Activated T-cell treated with anti-CD3 and anti-CD28 coated beads for 4 hours (primary cell): ENCODE data around the gene EFCAB6.

Experiments used
- DNase-seq: peaks from one replicate; pipeline ENCODE4 v3.0.0-alpha.2; 2020

The EFCAB6 gene

GRCh38 chr22:43515411-43515810, 296.7 kb downstream of the EFCAB6 start:
- DNase-seq = no peak

DNA sequence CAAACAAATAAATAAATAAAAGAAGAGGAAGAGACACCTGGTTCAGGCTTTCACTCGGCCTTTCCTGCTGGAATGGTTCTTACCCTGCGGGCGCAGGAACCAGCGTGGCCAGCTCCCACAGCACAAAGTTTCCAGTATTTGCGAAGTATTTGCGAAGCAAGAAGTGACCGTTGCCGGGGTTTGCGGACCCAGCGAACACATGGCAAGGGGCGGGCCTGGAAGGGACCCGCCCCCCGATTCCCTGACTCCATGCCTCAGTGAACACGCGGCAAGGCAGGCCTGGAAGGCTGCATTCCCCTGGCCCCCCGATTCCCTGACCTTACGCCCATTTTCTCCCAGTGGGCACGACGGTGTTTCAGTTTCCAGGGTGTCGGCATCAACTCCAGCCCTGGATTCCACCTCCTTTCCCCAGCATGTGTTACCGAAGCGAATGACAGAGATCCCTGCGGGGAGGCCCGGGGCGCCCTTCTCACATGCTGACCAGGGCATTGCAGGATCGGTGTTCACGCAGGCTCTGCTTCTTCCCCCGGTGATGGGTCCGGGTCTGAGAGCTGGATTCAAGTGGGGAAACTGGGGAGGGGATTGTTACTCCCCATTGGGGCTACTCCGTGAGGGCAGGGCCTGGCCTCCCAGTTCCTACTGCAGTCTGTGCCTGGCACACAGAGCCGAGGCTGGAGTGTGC, 297.5 kb downstream of the EFCAB6 start:
- no peak for DNase-seq

DNA sequence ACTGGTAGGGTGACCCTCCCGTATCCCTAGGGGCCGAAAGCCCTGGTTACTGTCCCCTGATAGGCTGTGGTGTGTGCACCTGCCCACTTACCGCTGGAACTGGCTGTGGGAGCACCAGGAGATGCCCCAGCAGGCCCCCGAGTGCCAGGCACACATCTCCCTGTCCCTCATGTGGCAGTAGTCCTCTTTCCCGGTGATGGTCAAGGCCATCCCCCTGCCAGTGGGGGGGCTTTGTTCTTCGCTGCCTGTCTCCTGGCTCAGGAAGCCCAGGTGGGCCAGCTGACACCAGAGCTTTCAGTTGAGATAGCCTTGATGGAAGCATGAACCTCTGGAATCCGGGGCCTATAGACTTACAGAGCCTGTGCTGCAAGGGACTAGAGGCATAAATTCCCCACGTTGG, 299.8 kb downstream of the EFCAB6 start:
- no peak for DNase-seq

- DNase-seq = no peak
Observed at GRCh38 chr22:43511276-43511910, 300.7 kb downstream of the EFCAB6 start.

DNA sequence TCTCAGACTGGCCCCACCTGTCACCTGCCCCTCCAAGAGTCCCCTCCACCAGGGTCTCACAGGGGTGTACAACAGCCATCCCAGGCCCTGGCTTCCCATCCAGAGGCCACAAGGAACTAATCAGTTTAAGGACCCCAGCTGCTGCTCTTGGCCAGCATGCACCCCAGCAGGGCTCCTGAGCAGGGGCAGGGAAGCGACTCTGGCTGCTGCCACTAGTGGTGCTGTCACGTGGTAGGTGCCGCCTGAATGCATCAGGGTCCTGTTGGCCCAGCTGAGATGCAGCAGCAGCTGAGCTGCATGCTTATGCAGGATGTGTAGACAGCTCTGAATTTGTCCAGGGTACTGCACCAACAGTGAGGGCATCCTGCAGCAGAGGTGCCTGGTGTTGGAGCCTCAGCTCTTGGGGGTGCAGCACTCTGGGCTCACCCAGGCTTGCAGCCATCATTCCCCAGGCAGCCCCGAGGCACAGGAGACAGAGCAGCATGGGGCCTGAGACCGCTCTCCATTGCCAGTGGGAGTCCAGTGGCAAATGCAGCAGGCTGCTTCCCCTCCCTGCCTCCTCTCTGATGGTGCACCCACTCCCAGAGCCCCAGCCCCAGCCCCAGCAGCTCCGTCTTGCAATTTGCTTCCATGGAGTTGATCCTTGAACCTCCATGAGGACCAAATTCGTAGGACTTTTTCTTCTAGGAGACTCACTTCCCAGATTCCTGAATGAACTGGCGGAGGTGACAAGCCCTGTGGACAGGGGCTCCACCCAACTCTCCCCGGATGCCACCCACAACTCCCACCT, 301.6 kb downstream of the EFCAB6 start:
- DNase-seq = no peak

DNA sequence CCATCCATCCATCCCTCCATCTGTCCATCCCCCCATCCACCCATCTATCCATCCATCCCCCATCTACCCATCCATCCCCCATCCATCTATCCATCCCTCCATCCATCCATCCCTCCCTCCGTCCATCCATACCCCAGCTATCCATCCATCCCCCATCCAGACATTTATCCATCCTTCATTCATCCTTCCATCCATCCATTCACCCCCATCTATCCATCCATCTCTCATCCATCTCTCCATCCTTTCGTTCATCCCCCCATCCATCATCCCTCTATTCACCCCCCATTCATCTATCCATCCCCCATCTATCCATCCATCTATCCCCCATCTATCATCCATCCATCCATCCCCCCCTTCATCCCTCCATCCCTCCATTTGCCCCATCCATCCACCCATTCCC, 302.8 kb downstream of the EFCAB6 start:
- no peak for DNase-seq

DNA sequence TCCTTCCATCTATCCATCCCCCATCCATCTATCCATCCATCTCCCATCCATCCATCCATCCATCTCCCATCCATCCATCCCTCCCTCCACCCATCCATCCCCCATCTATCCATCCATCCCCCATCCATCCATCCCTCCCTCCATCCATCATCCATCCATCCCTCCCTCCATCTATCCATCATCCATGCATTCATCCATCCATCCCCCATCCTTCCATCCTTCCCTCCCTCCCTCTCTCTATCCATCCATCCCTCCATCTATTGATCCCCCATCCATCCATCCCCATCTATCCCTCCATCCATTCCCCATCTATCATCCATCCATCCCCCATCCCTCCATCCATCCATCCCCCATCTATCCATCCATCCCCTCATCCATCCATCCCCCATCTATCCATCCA, 303.6 kb downstream of the EFCAB6 start:
- no peak for DNase-seq

DNA sequence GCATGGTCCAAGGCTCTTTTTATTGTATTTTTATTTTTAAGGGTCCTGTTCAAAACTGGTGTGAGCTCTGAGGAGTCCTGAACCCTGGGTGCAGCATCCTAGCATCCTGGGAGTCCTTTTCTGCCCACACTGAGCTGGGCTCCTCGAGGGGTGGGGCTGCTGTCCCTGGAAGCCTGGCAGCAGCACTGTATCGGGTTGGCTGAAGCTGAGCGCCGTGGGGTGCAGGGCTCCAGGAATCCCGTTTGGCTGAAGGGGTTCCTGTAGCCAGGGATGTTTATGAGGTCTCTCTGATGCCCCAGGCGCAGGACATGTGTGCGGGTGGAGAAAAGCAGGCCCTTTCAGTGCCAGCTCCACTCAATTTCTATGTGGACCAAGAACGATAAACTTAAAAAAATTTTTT, 304.9 kb downstream of the EFCAB6 start:
- no peak for DNase-seq

GRCh38 chr22:43506487-43506886, 305.6 kb downstream of the EFCAB6 start:
- no peak for DNase-seq

DNA sequence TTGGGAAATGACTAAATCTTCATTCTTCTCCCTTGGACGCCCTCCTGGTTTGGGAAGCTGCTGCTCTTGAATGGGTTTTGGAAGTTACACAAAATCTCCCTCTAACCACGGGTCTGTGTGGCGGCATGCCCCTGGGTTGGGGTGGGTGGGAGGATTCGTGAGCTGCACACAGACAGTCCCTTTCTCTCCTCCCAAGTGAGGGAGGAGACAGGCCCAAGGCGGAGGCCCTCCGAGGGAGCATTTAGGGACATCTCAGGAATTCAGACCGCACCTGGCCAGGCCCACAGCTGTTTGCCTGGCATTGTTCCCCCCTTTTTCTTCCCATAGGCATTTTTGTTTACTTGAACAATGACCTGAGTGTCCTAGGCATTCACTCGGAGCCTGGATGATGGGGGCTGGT, 306.2 kb downstream of the EFCAB6 start:
- DNase-seq = no peak

DNA sequence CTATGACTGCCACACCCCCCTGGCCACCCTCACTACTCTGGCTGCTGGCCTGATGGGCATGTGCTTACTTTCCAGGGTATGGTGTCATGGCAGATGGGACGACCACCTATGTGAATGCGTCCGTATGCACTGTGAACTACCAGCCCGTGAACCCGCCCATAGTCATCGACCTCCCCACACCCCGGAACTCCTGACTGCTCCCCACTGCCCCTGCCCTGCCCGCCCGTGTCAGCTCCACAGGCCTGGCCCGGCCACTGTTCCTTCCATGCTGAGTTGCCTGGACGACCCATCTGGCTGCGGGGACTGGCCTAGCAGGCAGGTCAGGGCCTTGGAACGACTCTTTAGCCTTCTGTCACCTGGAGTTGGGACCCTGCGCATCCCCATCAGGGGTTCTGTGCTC, 306.7 kb downstream of the EFCAB6 start:
- no peak for DNase-seq

GRCh38 chr22:43504666-43505261, 307.3 kb downstream of the EFCAB6 start:
- DNase-seq = no peak

DNA sequence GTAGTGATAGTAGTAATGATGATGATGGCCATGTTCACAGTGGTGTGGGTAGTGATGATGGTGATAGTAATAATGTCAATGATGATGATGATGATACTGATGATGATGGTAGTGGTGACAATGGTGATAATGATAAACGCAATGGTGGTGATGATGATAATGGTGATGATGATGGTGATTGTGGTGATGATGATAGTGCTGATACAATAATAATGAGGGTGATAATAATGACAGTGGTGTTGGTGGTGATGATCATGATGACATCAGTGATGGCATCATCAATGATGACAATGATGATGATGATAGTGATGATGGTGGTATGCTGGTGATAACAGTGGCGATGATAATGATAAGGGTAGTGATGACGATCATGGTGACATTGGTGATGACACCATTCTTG, 308.0 kb downstream of the EFCAB6 start:
- DNase-seq = no peak

DNA sequence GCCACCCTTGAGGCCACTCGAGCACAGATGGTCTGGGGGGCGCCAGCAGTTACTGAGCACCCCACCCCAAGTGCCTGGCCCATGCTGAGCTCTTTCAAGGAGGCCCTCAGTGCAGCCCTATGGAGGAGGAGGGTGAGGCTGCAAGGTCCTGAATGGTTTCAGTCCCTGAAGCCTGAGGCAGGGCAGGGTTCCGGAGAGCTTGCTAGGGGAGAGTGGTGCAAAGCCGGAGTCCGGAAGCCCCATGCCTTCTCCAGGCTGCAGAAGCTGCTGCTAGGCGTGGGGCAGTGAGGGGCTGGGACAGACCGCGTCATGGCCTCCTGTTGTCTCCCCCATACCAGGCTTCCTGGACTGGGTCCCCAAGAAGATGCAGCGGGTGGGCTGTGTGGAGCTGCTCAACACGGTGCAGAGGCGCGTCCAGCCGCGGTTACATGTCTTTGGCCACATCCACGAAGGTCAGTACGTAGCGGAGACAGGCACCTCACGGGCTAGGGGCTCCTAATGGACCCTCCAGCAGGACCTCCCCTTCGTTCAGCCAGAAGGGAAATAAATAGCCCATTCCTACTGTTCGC, 309.7 kb downstream of the EFCAB6 start:
- no peak for DNase-seq

- no peak for DNase-seq
Observed at GRCh38 chr22:43501878-43502277, 310.2 kb downstream of the EFCAB6 start.

GRCh38 chr22:43500792-43501785, 311.0 kb downstream of the EFCAB6 start:
- DNase-seq = no peak

- DNase-seq = no peak
Observed at GRCh38 chr22:43498856-43499253, 313.2 kb downstream of the EFCAB6 start.

GRCh38 chr22:43497956-43498855, 313.9 kb downstream of the EFCAB6 start:
- DNase-seq = no peak

DNA sequence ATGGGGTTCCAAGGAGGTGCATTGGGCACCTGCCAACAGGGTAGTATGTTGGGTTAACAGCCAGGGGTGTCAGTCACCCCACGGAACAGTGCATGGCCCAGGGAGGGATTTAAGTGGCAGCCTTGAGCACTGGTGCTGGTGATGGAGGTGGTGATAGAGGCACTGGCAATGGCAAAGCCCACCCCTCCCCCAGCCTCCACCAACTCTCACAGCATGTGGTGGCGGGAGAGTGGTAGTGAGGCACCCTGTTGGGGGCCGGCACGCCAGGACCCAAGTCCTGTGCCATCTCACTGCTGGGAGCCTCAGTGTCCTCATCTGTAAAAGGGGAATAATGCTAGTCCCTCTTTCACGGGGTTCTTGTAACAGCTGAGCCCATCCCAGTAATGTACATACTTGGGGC, 318.8 kb downstream of the EFCAB6 start:
- DNase-seq = no peak

GRCh38 chr22:43491737-43492136, 320.4 kb downstream of the EFCAB6 start:
- DNase-seq = no peak

- no peak for DNase-seq
Observed at GRCh38 chr22:43491177-43491576, 320.9 kb downstream of the EFCAB6 start.
